Stimulated activated CD8-positive, alpha-beta memory T cell treated with anti-CD3 and anti-CD28 coated beads, Interleukin-2, amount 100 ng/mL, for 1 hour (primary cell): ENCODE results near the gene KIF3C.
"Not testable (repeated sequence)": the region's sequence is repeated elsewhere in the genome, so short reads cannot be mapped to it uniquely, and the experiment has no call there.

Experiments used
- DNase-seq, 2 donors: peaks; one replicate each; pipeline ENCODE4 v3.0.0-alpha.2; 2020; ENCODE audit warnings: low read depth in 2 of 2

KIF3C gene

DNA sequence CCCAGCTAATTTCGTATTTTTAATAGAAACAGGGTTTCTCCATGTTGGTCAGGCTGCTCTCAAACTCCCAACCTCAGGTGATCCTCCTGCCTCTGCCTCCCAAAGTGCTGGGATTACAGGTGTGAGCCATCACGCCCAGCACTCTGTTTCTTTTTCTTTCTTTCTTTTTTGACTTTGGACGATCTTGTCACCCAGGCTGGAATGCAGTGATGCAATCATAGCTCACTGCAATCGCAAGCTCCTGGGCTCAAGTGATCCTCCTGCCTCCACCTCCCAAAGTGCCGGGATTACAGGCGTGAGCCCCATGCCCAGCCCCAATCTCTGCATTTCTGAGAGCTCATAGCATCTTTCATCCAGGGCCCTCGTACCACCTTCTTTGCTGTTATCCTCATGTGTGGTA, 17.1 kb upstream of the KIF3C start:
- DNase-seq = not testable (repeated sequence)

DNA sequence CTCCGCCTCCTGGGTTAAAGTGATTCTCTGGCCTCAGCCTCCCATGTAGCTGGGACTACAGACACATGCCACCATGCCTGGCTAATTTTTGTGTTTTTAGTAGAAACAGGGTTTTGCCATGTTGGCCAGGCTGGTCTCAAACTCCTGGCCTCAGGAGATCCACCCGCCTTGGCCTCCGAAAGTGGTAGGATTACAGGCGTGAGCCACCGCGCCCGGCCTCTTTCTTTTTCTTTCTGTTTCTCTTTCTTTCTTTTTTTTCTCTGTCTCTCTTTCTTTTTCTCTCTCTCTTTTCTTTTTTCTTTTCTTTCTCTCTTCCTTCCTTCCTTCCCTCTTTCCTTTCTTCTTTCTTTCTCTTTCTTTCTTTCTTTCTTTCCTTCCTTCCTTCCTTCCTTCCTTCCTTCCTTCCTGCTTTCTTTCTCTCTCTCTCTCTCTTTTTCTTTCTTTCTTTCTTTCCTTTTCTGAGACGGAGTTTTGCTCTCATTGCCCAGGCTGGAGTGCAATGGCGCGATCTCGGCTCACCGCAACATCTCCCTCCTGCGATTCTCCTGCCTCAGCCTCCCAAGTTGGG, 16.6 kb upstream of the KIF3C start:
- DNase-seq = not testable (repeated sequence)

DNA sequence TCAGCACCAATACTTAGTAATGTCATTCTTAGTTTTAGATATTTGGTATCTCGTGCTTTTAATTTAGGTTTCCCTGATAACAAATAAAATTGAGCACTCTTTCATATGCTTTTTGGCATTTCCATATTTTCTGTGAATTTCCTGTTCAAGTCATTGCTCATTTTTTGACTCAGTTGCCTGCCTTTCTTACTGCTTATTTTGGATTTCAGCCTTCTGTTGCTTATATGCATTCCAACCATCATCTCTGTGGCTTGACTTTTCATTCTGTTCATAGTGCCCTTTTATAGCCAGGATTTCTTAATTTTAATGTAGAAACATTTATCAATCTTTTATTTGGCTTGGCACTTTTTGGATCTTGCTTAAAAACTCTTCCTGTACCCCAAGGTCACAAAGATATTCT, 14.5 kb upstream of the KIF3C start:
- DNase-seq = no peak

DNA sequence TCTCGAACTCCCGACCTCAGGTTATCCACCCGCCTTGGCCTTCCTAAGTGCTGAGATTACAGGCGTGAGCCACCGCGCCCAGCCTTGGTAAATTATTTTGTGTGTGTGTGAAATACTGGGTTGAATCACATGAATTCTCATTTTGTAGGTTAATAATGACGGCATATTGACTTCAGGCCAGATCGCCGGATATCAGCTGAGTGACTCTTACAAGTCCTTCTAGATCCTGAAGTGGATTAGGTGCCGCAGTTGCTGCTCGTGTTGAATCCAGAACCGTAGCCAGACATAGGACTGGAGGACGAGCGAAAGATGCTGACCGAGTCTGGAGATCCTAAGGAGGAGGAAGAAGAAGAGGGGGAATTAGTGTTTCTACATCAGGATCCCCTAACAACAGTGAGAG, 12.2 kb upstream of the KIF3C start:
- DNase-seq = no peak

DNA sequence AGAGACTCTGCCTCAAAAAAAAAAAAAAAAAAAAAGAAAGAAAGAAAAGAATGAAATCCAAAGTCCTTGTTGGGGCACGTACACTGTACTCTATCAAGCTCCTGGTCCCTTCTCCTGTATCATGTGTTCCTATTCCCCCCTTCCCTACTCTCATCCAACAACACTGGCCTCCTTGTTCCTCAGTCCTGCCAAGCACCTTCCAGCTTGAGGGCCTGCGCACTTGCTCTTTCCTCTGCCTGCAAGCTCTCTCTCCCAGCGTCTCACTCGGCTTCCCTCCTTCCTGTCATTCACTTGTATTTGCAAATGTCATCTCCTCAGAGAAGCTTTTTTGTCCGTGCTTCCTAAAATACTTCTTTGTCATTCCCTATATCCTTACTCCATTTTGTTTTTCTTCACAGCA, 10.8 kb upstream of the KIF3C start:
- no peak for DNase-seq

DNA sequence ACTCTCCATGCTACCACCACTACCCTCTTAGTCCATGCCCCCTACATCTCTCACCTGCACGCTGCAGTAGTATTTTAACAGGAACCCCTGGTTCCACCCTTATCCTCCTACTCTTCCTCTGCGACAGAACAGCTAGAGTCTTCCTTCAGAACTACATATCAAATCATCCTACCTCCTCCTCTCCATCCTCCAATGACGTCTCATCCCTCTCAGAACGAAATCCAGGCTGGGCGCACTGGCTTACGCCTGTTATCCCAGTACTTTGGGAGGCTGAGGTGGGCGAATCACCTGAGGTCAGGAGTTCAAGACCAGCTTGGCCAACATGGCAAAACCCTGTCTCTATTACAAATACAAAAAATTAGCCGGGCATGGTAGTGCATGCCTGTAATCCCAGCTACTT, 10.3 kb upstream of the KIF3C start:
- DNase-seq = no peak

DNA sequence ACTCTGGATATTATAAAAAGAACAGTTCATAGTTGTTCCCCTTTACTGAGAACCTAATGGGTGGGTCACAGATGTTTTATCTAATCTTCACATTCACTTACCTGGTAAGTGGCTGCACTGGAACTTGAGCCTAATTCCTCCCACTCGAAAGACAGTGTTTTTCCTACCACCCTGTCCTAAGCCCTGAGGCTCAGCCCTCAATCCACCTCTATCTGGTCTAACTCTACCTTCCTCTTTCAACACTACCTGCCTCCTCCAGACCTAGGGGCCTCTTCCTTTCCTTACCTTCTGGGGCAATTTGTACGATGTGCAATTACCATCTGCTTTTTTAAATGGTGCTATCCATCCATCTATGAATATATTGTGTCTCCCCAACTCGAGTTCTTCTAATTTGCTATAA, 9.7 kb upstream of the KIF3C start:
- no peak for DNase-seq

DNA sequence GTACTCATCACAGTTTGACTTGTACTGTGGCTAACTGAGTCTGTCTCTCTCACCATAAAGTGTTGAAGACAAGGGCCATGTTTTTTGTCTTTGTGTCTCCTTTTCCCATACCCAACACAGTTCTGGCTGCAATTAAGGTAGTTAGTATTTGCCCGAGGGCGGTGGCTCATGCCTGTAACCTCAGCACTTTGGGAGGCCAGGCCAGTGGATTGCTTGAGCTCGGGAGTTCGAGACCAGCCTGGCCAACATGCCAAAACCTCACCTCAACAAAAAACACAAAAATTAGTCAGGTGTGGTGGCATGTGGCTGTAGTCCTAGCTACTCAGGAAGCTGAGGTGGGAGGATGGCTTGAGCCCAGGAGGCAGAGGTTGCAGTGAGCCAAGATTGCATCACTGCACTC, 6.9 kb upstream of the KIF3C start:
- DNase-seq = no peak

DNA sequence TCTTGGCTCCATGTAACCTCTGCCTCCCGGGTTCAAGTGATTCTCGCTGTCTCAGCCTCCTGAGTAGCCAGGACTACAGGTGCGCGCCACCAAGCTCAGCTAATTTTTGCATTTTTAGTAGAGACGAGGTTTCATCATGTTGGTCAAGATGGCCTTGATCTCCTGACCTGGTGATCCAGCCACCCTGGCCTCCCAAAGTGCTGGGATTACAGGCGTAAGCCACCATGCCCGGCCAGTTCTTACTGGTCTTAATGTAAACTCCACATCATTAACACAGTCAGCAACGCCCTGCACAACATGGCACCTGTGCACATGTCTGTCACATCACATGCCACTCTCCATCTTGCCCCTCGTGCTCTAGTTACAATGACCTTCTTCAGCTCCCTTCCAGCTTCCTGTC, 5.8 kb upstream of the KIF3C start:
- DNase-seq = no peak

DNA sequence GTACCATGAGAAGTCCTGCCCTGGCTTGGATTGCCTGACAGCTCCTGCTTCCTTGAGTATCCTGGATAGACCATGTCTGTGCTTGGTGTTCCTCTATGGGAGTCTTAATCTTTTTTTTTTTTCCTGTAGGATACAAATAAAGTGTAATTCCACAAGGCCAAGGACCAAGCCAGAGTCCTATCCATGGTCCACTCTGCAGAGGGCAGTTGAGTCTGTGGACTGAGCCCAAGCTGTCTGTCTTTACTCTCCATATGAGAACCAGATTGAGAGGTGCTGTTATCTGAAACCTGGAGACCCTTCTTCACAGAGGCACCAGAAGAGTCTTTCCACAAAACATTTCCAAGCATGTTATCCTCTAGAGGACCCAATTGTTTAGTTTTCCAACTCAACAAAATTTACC, 1.4 kb upstream of the KIF3C start:
- DNase-seq = no peak

DNA sequence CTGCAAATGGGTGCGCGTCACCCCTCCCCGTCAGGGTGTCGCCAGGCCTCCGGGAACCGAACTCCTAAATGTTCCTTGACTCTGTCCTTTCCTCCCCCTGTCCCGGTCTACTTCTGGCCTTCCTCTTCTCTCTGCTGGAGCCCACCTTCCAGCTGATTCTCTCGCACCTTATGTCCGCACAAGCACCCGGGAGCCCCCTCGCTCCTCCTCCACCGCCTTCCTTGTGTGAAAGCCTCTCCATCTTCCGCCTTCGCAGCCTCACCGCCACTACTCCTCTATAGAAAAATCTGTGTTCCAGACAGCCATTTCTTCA, 627 bp upstream of the KIF3C start:
- no peak for DNase-seq

DNA sequence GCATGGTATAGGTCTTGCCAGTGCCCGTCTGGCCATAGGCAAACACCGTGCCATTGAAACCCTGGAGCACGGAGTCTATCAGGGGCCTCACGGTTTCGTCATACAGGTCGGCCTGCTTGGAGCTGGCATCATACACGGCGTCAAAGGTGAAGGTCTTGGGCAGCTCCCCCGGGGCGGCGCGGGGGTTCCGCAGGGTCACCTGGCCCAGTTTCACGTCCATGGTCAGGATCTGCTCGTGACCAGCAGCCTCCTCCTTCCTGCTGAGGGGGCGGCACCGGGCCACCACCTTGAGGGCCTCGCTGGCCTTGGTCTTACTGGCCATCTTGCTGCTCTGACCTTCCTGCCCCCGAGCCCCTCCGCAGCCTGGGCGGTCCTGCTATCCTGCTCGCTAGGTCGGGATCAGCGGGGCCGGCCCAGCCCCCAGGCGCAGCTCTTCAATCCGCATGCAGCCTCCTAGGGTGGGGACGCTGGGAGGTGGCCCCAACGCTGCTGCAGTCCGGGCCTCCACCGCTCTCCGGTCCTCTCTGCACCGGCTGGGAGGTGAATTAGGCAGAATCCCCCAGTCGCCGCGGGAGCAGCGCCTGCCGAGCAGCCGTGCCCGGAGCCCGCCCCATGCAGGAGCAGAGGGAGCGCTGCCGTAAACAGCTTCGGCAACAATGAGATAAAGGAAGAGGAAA, 563 bp downstream of the KIF3C start:
- no peak for DNase-seq

DNA sequence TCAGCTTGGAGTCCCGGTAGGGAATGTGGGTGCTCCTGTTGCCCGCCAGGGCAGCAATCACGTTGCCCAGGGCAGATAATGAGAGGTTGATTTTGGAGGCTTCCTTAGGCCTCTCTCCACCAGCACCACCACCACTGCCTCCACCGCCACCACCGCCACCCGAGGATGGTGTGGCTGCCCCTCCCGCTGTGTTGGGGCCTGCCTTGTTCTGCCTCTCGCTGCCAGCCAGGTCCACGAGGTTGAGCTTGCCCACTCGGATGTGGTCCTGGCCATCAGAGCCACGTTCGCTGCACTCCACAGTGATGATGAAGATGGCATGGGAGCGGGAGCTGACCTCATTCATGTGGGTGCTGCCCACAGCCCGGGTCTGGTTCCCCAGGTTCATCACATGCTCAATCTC, 1.3 kb downstream of the KIF3C start:
- no peak for DNase-seq

DNA sequence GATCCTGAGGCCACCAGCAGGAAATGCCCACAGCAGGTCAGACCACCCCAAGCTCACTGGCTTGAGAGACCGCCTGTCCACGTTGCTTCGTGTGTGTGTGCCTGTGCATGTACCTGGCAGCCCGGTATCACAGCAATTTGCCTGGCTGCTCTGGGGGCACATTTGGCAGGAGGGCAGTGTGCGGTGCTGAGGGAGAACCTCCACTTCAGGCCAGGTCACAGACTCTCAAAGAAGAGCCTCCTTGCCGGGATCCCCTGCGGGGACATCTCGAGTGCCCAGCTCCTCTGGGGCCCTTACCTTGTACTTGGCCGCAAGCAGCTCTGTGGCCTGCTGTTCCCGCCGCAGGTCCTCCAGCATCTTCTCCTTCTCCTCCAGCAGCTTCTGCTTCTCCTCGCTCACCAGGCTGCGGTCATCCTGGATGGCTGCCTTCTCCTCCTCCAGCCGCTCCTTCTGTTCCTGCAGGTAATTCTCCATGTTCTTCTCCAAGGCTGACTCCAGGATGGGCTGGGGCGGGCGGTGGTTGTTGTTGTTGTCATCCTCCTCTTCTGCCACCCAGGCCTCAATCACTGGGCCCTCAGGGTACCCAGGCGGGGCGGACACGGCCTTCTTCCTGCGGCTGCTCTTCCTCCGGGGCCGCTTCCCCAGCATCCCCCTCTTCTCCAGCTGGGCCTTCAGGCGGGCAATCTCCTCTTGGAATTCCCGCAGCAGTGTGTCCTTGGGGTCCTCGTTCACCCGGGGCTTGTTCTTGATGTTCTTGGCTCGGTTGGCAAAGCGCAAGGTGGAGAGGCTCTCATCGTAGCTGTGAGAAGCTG, 2.0 kb downstream of the KIF3C start:
- no peak for DNase-seq

DNA sequence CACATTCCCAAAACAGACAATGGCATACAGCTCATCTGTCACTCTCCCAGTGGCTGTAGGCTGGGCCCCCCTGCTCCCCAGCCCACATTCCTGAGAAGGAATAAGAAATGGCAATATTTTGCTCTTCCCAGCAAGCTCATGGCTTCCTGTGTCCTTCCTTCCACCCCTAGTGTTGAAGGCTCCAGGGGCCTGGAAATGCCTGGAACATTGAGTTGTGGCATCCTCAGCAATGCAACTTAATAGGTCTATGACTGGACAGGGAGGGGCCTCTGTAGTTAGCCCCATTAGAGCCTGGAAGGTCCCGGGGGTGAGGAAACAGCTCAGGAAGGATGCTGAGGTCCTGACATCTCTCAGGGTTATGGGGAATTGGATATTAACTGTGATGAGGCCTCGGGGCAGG, 3.3 kb downstream of the KIF3C start:
- no peak for DNase-seq

DNA sequence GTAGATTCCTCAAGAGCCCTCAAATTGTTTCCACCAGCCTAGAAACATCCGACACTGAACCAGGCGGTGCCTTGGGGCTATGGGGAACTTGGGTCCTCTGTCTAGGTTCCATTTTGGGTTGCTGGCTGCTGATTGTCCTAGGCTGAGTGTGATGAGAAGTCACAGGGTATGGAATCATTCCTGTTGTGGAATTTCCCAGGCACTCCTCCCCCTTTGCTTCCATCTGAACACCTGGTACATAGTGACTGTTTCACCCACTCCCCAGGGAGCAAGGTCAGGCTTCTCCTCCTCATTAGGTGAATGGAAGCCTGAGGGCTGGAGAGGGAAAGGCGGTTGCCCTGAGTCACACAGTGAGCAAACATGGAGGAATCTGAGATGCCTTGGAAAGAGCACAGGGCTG, 4.5 kb downstream of the KIF3C start:
- DNase-seq = no peak

DNA sequence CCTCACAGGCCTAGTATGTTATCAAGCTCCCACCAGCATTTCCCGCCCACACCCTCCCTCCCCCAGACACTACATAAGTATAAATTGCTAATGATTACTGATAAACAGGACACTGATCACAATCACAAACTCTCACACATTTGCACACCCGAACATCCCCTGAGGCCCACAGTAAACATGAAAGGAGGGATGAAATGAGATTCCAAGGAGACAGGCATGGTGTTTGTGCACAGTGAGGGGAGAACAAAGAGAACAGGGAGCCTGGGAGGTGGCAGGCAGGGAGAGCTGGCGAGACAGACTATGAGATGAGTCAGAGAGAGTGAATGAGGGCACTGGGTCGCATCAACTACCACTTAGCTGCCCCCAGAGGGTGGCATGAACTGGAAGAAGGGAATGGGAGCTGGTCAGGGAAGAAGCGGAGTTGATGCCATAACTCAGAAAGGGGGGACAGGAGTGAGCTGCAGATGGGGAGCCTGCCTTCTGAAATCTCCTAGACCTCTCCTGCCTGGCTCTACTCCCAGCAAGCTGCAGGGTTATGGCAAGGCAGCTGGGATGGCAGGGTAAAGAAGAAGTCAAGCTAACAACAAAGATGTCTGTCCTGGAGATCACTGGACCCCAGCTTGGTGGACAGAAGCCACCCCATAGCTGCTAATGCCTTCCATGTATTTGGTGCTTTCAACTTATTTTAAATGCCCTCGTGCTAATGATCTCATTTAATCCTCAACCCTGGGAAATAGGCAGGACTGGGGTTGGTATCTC, 5.1 kb downstream of the KIF3C start:
- DNase-seq = no peak

DNA sequence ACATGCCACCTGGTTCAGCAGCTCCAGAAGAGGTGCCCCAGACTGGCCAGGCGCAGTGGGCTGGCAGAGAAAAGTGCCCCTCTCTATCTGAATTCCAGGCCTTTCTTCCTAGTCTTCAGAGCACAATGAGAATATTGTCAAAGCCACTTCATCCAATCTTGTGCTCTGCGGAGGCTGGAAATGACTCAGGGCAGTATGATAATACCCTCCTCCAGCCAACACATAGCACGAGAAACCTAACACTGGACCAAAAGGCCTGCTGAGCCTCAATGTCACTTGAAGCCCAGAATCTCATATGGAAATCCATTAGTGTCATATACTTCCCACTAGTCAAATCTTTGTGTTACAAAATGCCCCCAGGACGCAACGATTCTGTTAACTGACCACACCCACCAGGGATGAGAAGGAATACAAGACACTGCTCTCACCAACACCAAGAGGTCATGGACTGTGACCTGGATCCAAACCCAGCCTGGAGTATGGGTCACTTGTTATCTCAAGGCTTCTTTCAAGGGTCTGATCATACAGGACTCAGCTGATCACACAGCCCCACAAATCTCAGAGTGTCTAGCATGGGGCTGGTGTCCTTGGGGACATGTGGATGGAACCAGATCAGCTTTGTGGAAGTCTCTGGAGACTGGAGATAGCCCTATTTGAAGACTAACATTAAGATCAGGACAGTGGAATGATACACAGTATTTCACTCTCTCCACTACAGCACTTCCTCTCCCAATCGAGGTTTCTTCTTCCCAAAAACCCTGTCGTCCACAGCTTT, 10.1 kb downstream of the KIF3C start:
- no peak for DNase-seq

DNA sequence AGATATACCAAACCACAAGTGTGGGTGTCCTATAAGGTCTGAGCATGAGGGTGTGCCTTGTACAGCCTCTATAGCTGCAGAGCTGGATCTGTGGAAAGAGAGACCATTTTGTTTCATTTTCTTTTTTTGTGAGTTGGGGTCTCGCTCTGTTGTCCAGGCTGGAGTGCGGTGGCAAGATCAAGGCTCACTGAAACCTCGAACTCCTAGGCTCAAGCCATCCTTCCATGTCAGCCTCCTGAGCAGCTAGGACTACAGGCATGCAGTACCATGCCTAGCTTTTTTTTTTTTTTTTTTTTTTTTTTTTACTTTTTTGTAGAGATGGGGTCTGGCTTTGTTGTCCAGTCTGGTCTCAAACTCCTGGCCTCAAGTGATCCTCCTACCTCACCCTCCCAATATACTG, 10.7 kb downstream of the KIF3C start:
- no peak for DNase-seq

DNA sequence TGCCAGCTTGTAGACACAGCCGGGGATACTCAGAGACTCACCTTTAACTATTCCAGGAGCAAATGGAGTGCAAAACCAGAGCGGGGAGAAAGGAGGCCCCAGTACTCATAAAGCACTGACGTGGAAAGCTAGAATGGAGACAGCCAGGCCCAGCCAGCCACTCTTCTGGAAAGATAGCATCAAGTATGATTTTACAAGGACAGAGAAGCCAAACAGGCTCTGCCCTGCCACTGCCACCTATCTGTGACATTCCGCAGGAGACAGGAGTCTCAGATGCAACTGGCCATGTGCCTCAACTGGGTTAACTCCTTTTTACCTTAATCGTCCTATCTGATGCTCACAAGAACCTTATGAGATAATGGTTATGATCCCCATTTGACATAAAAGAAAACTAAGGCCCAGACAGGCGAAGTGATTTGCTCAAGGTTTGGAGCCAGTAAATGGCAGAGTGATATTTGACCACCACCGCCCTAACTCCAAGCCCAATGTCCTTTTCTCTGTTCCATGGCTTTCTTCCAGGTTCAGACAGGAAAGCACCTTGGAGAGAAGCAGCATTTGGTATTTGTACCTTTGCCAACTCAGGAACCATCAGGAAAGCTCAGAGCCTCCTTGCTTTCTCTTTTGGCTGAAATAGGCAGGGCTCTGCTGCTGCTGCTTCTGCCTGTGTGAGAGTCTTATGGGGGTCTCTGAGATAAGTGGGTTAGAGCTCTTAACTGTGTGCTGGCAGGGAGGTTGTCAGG, 15.6 kb downstream of the KIF3C start:
- no peak for DNase-seq

DNA sequence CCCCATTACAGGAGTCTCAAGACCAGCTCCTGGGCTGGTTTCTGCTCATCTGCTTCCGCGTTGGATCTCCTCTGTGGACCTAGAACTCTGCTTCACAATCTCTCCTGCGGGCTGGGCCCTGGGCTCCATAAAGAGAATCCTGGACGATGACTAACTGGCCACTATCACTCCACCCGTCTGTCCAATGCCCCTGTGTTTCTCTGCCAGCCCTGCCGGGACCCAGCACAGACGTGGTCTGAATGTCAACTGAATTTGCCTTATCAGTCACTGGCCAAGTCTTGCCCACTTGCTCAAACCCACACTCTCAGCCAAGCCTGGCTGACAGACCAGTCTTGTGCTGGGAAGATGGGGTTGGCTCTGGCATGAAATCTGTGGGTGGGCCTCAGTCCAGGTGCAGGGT, 17.4 kb downstream of the KIF3C start:
- no peak for DNase-seq
